ENCODE measurements around the gene MYO5A. TPM values are rescaled to one million over a fixed set of nuclear protein-coding genes. Genes with fewer than 3 reads are reported as not detected.

The MYO5A gene
- total RNA-seq, 4 donors from 2014 or later: 5.8 to 51.2 (median 10.2) TPM

- in situ Hi-C loops (cut with MboI; ENCODE audit: low sequenced_read_pairs in 4 of 4): no loop called here
- H3K4me1 ChIP-seq: no peaks in the 10 kb centered on the region
- H3K27ac ChIP-seq: no peak overlapping the region
- peaks cover 0 to 27% of the 10 kb centered on the region in 2 donors for H3K36me3 ChIP-seq
- no peaks in the 10 kb centered on the region for H3K27me3 ChIP-seq
- TF ChIP-seq POLR2A (IDR thresholded peaks at IDR 0.05) (no peak), CTCF (IDR thresholded peaks at IDR 0.05 in 4 of 5, conservative IDR thresholded peaks at IDR 0.05 in 1 of 5) (no peak)
- ATAC-seq: peak; percentile 23 to 47
- no peak for DNase-seq
- intact Hi-C loops (cut with DNase I; ENCODE audit: low total_unique reads): no loop called here
- no peaks in the 10 kb centered on the region for H3K9me3 ChIP-seq
- no peak overlapping the region for H3K4me3 ChIP-seq
Observed at GRCh38 chr15:52351206-52351908, 177.3 kb downstream of the MYO5A start.

- no peak overlapping the region for H3K4me3 ChIP-seq
- intact Hi-C loops (cut with DNase I; ENCODE audit: low total_unique reads): no loop called here
- no peaks in the 10 kb centered on the region for H3K27me3 ChIP-seq
- H3K36me3 ChIP-seq: peaks cover 0 to 33% of the 10 kb centered on the region in 2 donors
- DNase-seq (no peak), ATAC-seq (no peak)
- in situ Hi-C loops (cut with MboI; ENCODE audit: low sequenced_read_pairs in 4 of 4): no loop called here
- no peak overlapping the region for H3K27ac ChIP-seq
- no peaks in the 10 kb centered on the region for H3K9me3 ChIP-seq
- TF ChIP-seq CTCF (IDR thresholded peaks at IDR 0.05 in 4 of 5, conservative IDR thresholded peaks at IDR 0.05 in 1 of 5) (no peak), POLR2A (IDR thresholded peaks at IDR 0.05) (no peak)
- no peaks in the 10 kb centered on the region for H3K4me1 ChIP-seq
Observed at GRCh38 chr15:52350423-52350822, 178.3 kb downstream of the MYO5A start.

GRCh38 chr15:52349052-52349700, 179.5 kb downstream of the MYO5A start:
- DNase-seq (no peak), ATAC-seq (peak; percentile 67 to 79)
- H3K4me1 ChIP-seq: no peaks in the 10 kb centered on the region
- intact Hi-C loops (cut with DNase I; ENCODE audit: low total_unique reads) (loop anchor here (1.0 kb wide), 1 partner anchor 114 kb away; no protein-coding TSS in a partner anchor), in situ Hi-C loops (cut with MboI; ENCODE audit: low sequenced_read_pairs in 4 of 4) (loop anchor here (10.0 to 25.0 kb wide), 4 partner anchors 113 to 388 kb away; partner anchors contain the start of gene MYO5A (in 1 of the 4))
- no peaks in the 10 kb centered on the region for H3K27me3 ChIP-seq
- H3K4me3 ChIP-seq: no peak overlapping the region
- peak overlapping the region in 1 of 4 donors; percentile 17 for H3K27ac ChIP-seq
- peaks cover 0 to 42% of the 10 kb centered on the region in 2 donors for H3K36me3 ChIP-seq
- TF ChIP-seq POLR2A (IDR thresholded peaks at IDR 0.05): no peak
- no peak for TF ChIP-seq CTCF (IDR thresholded peaks at IDR 0.05 in 4 of 5, conservative IDR thresholded peaks at IDR 0.05 in 1 of 5)
- no peaks in the 10 kb centered on the region for H3K9me3 ChIP-seq

GRCh38 chr15:52348056-52348745, 180.5 kb downstream of the MYO5A start:
- Histone ChIP-seq H3K27me3 (no peaks in the 10 kb centered on the region), H3K9me3 (no peaks in the 10 kb centered on the region), H3K36me3 (peaks cover 0 to 42% of the 10 kb centered on the region in 2 donors), H3K27ac (peak overlapping the region in 1 of 4 donors; percentile 17), H3K4me3 (no peak overlapping the region), H3K4me1 (no peaks in the 10 kb centered on the region)
- ATAC-seq (peak; percentile 46 to 58), DNase-seq (no peak)
- intact Hi-C loops (cut with DNase I; ENCODE audit: low total_unique reads) (no loop called here), in situ Hi-C loops (cut with MboI; ENCODE audit: low sequenced_read_pairs in 4 of 4) (loop anchor here (10.0 to 25.0 kb wide), 4 partner anchors 114 to 389 kb away; partner anchors contain the start of gene MYO5A (in 1 of the 4))
- TF ChIP-seq CTCF (IDR thresholded peaks at IDR 0.05 in 4 of 5, conservative IDR thresholded peaks at IDR 0.05 in 1 of 5) (no peak), POLR2A (IDR thresholded peaks at IDR 0.05) (no peak)

Measured in gastrocnemius medialis (tissue), 4 donors.